Fibroblast of gingiva (primary cell): Measurements from ENCODE around the gene SPPL2C.
"Not testable (repeated sequence)": the region's sequence is repeated elsewhere in the genome, so short reads cannot be mapped to it uniquely, and the experiment has no call there.

Experiments used
- DNase-seq: peaks from one replicate; pipeline ENCODE4 v3.0.0-alpha.2; 2011; ENCODE audit warnings: low read depth

Gene SPPL2C

GRCh38 chr17:45849536-45849990, 4.9 kb downstream of the SPPL2C start:
- no peak for DNase-seq

GRCh38 chr17:45850011-45850410, 5.3 kb downstream of the SPPL2C start:
- no peak for DNase-seq

- no peak for DNase-seq
Measured at GRCh38 chr17:45850468-45850867, 5.8 kb downstream of the SPPL2C start.

GRCh38 chr17:45851022-45851421, 6.3 kb downstream of the SPPL2C start:
- DNase-seq = no peak

- DNase-seq = no peak
Measured at GRCh38 chr17:45851464-45851863, 6.8 kb downstream of the SPPL2C start.

- no peak for DNase-seq
Measured at GRCh38 chr17:45851873-45852272, 7.2 kb downstream of the SPPL2C start.

- peak; percentile 34 for DNase-seq
Measured at GRCh38 chr17:45852535-45853297, 8.0 kb downstream of the SPPL2C start.

GRCh38 chr17:45854209-45854608, 9.5 kb downstream of the SPPL2C start:
- DNase-seq = no peak

GRCh38 chr17:45855691-45856336, 11.1 kb downstream of the SPPL2C start:
- no peak for DNase-seq

GRCh38 chr17:45857977-45858708, 13.5 kb downstream of the SPPL2C start:
- no peak for DNase-seq

- no peak for DNase-seq
Measured at GRCh38 chr17:45861165-45861564, 16.5 kb downstream of the SPPL2C start.

GRCh38 chr17:45862127-45862526, 17.4 kb downstream of the SPPL2C start:
- not testable (repeated sequence) for DNase-seq

- DNase-seq = no peak
Measured at GRCh38 chr17:45863857-45864654, 19.4 kb downstream of the SPPL2C start.

GRCh38 chr17:45867171-45867570, 22.5 kb downstream of the SPPL2C start:
- no peak for DNase-seq

GRCh38 chr17:45867702-45868101, 23.0 kb downstream of the SPPL2C start:
- no peak for DNase-seq

- no peak for DNase-seq
Measured at GRCh38 chr17:45868276-45868675, 23.6 kb downstream of the SPPL2C start.

GRCh38 chr17:45869676-45870341, 25.1 kb downstream of the SPPL2C start:
- DNase-seq = no peak

- DNase-seq = no peak
Measured at GRCh38 chr17:45870342-45870974, 25.8 kb downstream of the SPPL2C start.

GRCh38 chr17:45871718-45872117, 27.0 kb downstream of the SPPL2C start:
- no peak for DNase-seq

- no peak for DNase-seq
Measured at GRCh38 chr17:45873728-45874127, 29.0 kb downstream of the SPPL2C start.

GRCh38 chr17:45874151-45874550, 29.5 kb downstream of the SPPL2C start:
- DNase-seq = no peak
